IMR-90 (cell line): Measurements from ENCODE around the gene HECW1. TPM values are rescaled to one million over a fixed set of nuclear protein-coding genes. Genes with fewer than 3 reads are reported as not detected.

Experiments used
- ATAC-seq: fragments of 200-7000 bp; cut with Tn5 transposase; 2 replicates; pipeline ENCODE4 v1.9.1; 2020; ENCODE audit warnings: low read depth, mild to moderate bottlenecking, moderate library complexity
- BruUV-seq: library from RNA; stranded (reverse); fragments of 400-500 nt; replicated peaks from 2 replicates; lab custom pipeline; 2021; lab: Mats Ljungman, UMichigan
- CTCF ChIA-PET: fragments of 300-600 bp; formaldehyde crosslinking; extraction: SDS; loops from one replicate; lab custom pipeline; 2021; ENCODE audit warnings: antibody characterized with exemption; lab: Yijun Ruan, JAX
- POLR2A ChIA-PET: fragments of 300-600 bp; sonication (Branson Sonifier 250); formaldehyde crosslinking; loops from one replicate; lab custom pipeline; 2022; ENCODE audit warnings: antibody characterized with exemption; ENCODE audit not compliant: unreplicated experiment; lab: Charles Lee
- DNase-seq: peaks from one replicate; pipeline ENCODE4 v3.0.0; 2013
- H2AFZ ChIP-seq: replicated peaks from 2 replicates; pipeline ENCODE3; 2013; ENCODE audit warnings: low read length, mild to moderate bottlenecking; ENCODE audit not compliant: poor library complexity
- H2AK5ac ChIP-seq: 2 replicates; pipeline ENCODE4 v1.6.1; 2013; ENCODE audit warnings: low read depth, low read length, inconsistent platforms
- H2AK9ac ChIP-seq: replicated peaks from 2 replicates; pipeline ENCODE3; 2013; ENCODE audit warnings: mild to moderate bottlenecking, low read depth, low read length, moderate library complexity; ENCODE audit not compliant: poor library complexity
- H2BK120ac ChIP-seq: 2 replicates; pipeline ENCODE4 v1.6.1; 2013; ENCODE audit warnings: low read depth, low read length, inconsistent platforms
- H2BK15ac ChIP-seq: 3 replicates; pipeline ENCODE4 v1.6.1; 2013; ENCODE audit warnings: low read depth, low read length, inconsistent platforms
- H2BK20ac ChIP-seq: 2 replicates; pipeline ENCODE4 v1.6.1; 2013; ENCODE audit warnings: low read depth, mild to moderate bottlenecking, inconsistent platforms, low read length, moderate library complexity
- H2BK5ac ChIP-seq: 2 replicates; pipeline ENCODE4 v1.6.1; 2013; ENCODE audit warnings: mild to moderate bottlenecking, low read depth, low read length, inconsistent platforms; ENCODE audit not compliant: poor library complexity, severe bottlenecking
- H3K14ac ChIP-seq: replicated peaks from 2 replicates; pipeline ENCODE4 v1.6.1; 2013; ENCODE audit warnings: low read depth, low read length, inconsistent platforms
- H3K18ac ChIP-seq: 2 replicates; pipeline ENCODE4 v1.6.1; 2013; ENCODE audit warnings: low read depth, low read length, control low read depth
- H3K23ac ChIP-seq: 2 replicates; pipeline ENCODE4 v1.6.1; 2013; ENCODE audit warnings: low read depth, low read length, inconsistent platforms
- H3K27ac ChIP-seq: 2 replicates; pipeline ENCODE4 v1.5.1; 2013; ENCODE audit warnings: mild to moderate bottlenecking, control low read depth, low read length; ENCODE audit not compliant: insufficient read depth
- H3K27me3 ChIP-seq: 2 replicates; pipeline ENCODE4 v1.6.1; 2013; ENCODE audit warnings: low read length; ENCODE audit not compliant: control insufficient read depth, insufficient read depth
- H3K36me3 ChIP-seq: 2 replicates; pipeline ENCODE4 v1.6.1; 2013; ENCODE audit warnings: low read length, mixed read lengths; ENCODE audit not compliant: control insufficient read depth, insufficient read depth
- H3K4ac ChIP-seq: 2 replicates; pipeline ENCODE4 v1.6.1; 2013; ENCODE audit warnings: low read depth, low read length, inconsistent platforms
- H3K4me1 ChIP-seq: 2 replicates; pipeline ENCODE4 v1.6.1; 2013; ENCODE audit warnings: low read length, mixed read lengths; ENCODE audit not compliant: control insufficient read depth, insufficient read depth
- H3K4me2 ChIP-seq: 2 replicates; pipeline ENCODE4 v1.6.1; 2013; ENCODE audit warnings: low read depth, mild to moderate bottlenecking, control low read depth, low read length, moderate library complexity
- H3K4me3 ChIP-seq: 2 replicates; pipeline ENCODE4 v1.5.1; 2013; ENCODE audit warnings: low read depth, mild to moderate bottlenecking, control low read depth, low read length, moderate library complexity; ENCODE audit not compliant: insufficient read depth
- H3K56ac ChIP-seq: 2 replicates; pipeline ENCODE4 v1.6.1; 2013; ENCODE audit warnings: low read length, inconsistent platforms; ENCODE audit not compliant: insufficient read depth; ENCODE audit errors: extremely low read depth
- H3K79me1 ChIP-seq, 2 experiments: 2 replicates each; pipeline ENCODE4 v1.6.1; 2013; ENCODE audit warnings: low read length in 2 of 2, inconsistent platforms in 1 of 2, low read depth in 1 of 2
- H3K9ac ChIP-seq: 2 replicates; pipeline ENCODE4 v1.6.1; 2013; ENCODE audit warnings: low read depth, low read length, control low read depth
- H3K9me1 ChIP-seq: 2 replicates; pipeline ENCODE4 v1.6.1; 2013; ENCODE audit warnings: low read length, inconsistent platforms; ENCODE audit not compliant: insufficient read depth
- H3K9me3 ChIP-seq: 2 replicates; pipeline ENCODE4 v1.6.1; 2013; ENCODE audit warnings: low read length; ENCODE audit not compliant: control insufficient read depth, insufficient read depth
- H4K20me1 ChIP-seq: 2 replicates; pipeline ENCODE4 v1.6.1; 2013; ENCODE audit warnings: low read length, inconsistent platforms; ENCODE audit not compliant: insufficient read depth
- H4K5ac ChIP-seq: 2 replicates; pipeline ENCODE4 v1.6.1; 2013; ENCODE audit warnings: mild to moderate bottlenecking, low read depth, low read length, control low read depth
- H4K8ac ChIP-seq, 2 experiments: 2 replicates each; pipeline ENCODE4 v1.6.1; 2013; ENCODE audit warnings: low read depth in 2 of 2, low read length in 2 of 2, control low read depth in 1 of 2, inconsistent platforms in 1 of 2
- H4K91ac ChIP-seq: 2 replicates; pipeline ENCODE4 v1.6.1; 2013; ENCODE audit warnings: low read depth, low read length, inconsistent platforms; ENCODE audit not compliant: insufficient read depth
- SMC3 ChIP-seq: fragments of 150-350 bp; IDR thresholded peaks from 2 replicates; pipeline ENCODE4 v1.6.1; 2016; ENCODE audit warnings: low read depth, mild to moderate bottlenecking, antibody characterized with exemption, low read length, moderate library complexity
- WGBS, 2 experiments: methylation state at CpG; one replicate each; pipeline versions ENCODE4 v1.1.5 to v1.1.7; 2013; ENCODE audit warnings: missing lambda C conversion rate in 2 of 2; ENCODE audit not compliant: insufficient read length in 1 of 2; ENCODE audit errors: extremely low coverage in 2 of 2; 5-methylcytosine and 5-hydroxymethylcytosine counted together
- dilution Hi-C: fragments of 300-500 bp; cut with HindIII; formaldehyde crosslinking; loops from one replicate; pipeline ENCODE4 v1.14.3; 2018; ENCODE audit warnings: low sequenced_read_pairs; ENCODE audit not compliant: unreplicated experiment
- in situ Hi-C: fragments of 300-500 bp; cut with MboI; formaldehyde crosslinking; loops from 3 replicates; pipeline ENCODE4 v1.14.3; 2019; ENCODE audit warnings: low sequenced_read_pairs, inconsistent platforms, mixed read lengths
- intact Hi-C: fragments of 100-400 bp; cut with micrococcal nuclease; formaldehyde crosslinking; loops from 2 replicates; pipeline ENCODE4 v1.10.0; 2022
- polyA plus RNA-seq, 3 experiments: library from polyadenylated mRNA; depleted of rRNA; stranded (reverse); fragments of >200 nt; gene quantifications; 2 replicates each; pipeline ENCODE4 v1.2.3, GENCODE V29; 2012; ENCODE audit warnings: low replicate concordance in 1 of 3
- total RNA-seq: library from RNA; depleted of rRNA; stranded (reverse); fragments of >200 nt; gene quantifications from 2 replicates; pipeline ENCODE4 v1.2.3, GENCODE V29; 2012
- TF ChIP-seq, protein P1 (sequence below): conservative IDR thresholded peaks from 2 replicates; pipeline ENCODE4 v1.5.1; 2012; ENCODE audit warnings: mild to moderate bottlenecking, low read depth, low read length, improper control_type of control experiment

The HECW1 gene
- total and polyA plus RNA-seq, 2 of the 4 experiments (the other 2 are of a cell fraction), result 0.56 to 1.3 TPM

DNA sequence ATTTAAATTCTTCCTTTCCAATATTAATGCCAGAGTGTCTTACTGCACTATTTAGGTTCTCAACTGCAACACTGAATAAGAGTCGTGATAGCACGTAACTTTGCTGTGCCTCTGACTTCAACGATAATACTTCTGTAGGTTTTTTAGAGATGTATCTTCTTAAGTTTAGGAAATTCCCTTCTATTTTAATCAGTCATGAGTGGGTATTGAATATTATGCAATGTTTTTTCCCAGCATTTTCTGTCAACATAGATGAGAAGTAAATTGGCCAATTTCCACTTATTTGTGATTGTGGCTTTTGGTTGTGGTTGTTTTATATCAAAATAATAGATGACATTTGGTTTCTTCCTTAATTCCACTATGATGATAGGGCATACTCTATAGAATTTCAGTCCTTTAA lies 463.8 kb downstream of the HECW1 start:
- no peaks in the 10 kb centered on the region for H3K27me3 ChIP-seq
- H3K4ac ChIP-seq, result no peak overlapping the region
- ChIA-PET POLR2A (no interaction called here), CTCF (no interaction called here)
- in situ Hi-C loops (no loop called here), dilution Hi-C loops (no loop called here), intact Hi-C loops (no loop called here)
- no peak overlapping the region for H3K27ac ChIP-seq
- TF ChIP-seq, protein P1, sequence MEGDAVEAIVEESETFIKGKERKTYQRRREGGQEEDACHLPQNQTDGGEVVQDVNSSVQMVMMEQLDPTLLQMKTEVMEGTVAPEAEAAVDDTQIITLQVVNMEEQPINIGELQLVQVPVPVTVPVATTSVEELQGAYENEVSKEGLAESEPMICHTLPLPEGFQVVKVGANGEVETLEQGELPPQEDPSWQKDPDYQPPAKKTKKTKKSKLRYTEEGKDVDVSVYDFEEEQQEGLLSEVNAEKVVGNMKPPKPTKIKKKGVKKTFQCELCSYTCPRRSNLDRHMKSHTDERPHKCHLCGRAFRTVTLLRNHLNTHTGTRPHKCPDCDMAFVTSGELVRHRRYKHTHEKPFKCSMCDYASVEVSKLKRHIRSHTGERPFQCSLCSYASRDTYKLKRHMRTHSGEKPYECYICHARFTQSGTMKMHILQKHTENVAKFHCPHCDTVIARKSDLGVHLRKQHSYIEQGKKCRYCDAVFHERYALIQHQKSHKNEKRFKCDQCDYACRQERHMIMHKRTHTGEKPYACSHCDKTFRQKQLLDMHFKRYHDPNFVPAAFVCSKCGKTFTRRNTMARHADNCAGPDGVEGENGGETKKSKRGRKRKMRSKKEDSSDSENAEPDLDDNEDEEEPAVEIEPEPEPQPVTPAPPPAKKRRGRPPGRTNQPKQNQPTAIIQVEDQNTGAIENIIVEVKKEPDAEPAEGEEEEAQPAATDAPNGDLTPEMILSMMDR, result no peak
- no peak for TF ChIP-seq SMC3
- H2AK5ac ChIP-seq, result no peak overlapping the region; the same call in 1 of the 2 replicates
- no peak overlapping the region for H4K91ac ChIP-seq
- no peak overlapping the region; the same call in 1 of the 2 replicates for H2BK120ac ChIP-seq
- H2AK9ac ChIP-seq, result no peak overlapping the region
- H3K23ac ChIP-seq, result no peak overlapping the region
- H3K14ac ChIP-seq, result no peak overlapping the region
- no peaks in the 10 kb centered on the region for H3K36me3 ChIP-seq
- BruUV-seq, result no TSS peak
- peaks cover 3% of the 10 kb centered on the region; the same call in 1 of the 2 replicates for H3K9me1 ChIP-seq
- WGBS, 2 experiments, result no CpG with 5 or more reads among the region's 3 CpGs
- H4K5ac ChIP-seq, result no peak overlapping the region
- no peak overlapping the region for H3K18ac ChIP-seq
- H3K4me3 ChIP-seq, result no peak overlapping the region
- H2BK20ac ChIP-seq, result no peak overlapping the region
- no peak overlapping the region for H3K56ac ChIP-seq
- H3K4me1 ChIP-seq, result peaks cover 6% of the 10 kb centered on the region
- no peak overlapping the region for H3K9ac ChIP-seq
- no peak overlapping the region for H2AFZ ChIP-seq
- no peaks in the 10 kb centered on the region for H3K79me1 ChIP-seq
- H4K8ac ChIP-seq, result no peak overlapping the region
- H2BK5ac ChIP-seq, result no peak overlapping the region
- ATAC-seq (no peak), DNase-seq (no peak)
- no peak overlapping the region for H3K4me2 ChIP-seq
- no peaks in the 10 kb centered on the region for H3K9me3 ChIP-seq
- no peak overlapping the region for H2BK15ac ChIP-seq
- H4K20me1 ChIP-seq, result no peaks in the 10 kb centered on the region
